GM12874 (cell line): ENCODE measurements around the gene POLR1F.
A peak's percentile ranks its signal among the peaks of the same experiment; 100 is the strongest.

ENCODE experiments used
- TF ChIP-seq, protein P1 (sequence below): IDR thresholded peaks from 2 replicates; pipeline ENCODE4 v1.5.1; 2011; ENCODE audit warnings: low read depth, mild to moderate bottlenecking, control low read depth, low read length, moderate library complexity; ENCODE audit not compliant: insufficient read depth

POLR1F gene, protein sequence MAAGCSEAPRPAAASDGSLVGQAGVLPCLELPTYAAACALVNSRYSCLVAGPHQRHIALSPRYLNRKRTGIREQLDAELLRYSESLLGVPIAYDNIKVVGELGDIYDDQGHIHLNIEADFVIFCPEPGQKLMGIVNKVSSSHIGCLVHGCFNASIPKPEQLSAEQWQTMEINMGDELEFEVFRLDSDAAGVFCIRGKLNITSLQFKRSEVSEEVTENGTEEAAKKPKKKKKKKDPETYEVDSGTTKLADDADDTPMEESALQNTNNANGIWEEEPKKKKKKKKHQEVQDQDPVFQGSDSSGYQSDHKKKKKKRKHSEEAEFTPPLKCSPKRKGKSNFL

DNA sequence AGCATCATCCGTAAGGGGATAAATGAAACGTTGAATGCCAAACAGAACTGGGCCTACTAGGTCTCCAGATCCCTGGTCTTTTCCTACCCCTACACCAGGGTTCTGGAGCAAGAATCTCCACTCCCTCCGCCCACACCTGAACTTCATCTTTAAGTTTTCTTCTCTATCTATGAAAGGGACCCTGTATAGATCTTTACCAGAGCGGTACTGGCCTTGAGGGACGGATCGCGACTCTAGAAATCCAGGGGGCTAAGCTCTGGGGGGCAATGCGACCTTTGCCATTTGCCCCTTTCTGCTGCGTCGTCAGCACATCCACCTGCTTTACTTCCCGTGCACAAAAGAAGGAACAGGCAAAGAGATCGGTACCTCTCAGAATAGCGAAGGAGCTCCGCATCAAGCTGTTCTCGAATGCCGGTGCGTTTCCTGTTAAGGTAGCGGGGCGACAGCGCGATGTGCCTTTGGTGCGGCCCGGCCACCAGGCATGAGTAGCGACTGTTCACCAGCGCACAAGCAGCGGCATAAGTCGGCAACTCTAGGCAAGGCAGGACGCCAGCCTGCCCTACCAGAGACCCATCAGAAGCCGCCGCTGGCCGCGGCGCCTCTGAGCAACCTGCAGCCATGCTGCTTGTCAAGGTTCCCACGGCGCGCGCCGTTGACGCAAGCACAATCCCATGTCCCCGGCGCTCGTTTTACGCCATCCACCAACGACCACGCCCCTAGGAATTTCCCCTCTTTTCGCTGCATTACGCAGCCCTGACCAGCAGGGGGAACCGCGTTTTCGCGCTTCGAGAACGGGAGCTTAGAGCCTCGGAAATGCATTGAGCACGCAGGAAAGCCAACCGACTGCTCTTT lies at the start of gene POLR1F:
Gene POLR1F (minus strand): TSS at position 641 of the 852 bp plus-strand sequence. CDS start 21 bp downstream, at position 620.
- TF ChIP-seq, protein P1, sequence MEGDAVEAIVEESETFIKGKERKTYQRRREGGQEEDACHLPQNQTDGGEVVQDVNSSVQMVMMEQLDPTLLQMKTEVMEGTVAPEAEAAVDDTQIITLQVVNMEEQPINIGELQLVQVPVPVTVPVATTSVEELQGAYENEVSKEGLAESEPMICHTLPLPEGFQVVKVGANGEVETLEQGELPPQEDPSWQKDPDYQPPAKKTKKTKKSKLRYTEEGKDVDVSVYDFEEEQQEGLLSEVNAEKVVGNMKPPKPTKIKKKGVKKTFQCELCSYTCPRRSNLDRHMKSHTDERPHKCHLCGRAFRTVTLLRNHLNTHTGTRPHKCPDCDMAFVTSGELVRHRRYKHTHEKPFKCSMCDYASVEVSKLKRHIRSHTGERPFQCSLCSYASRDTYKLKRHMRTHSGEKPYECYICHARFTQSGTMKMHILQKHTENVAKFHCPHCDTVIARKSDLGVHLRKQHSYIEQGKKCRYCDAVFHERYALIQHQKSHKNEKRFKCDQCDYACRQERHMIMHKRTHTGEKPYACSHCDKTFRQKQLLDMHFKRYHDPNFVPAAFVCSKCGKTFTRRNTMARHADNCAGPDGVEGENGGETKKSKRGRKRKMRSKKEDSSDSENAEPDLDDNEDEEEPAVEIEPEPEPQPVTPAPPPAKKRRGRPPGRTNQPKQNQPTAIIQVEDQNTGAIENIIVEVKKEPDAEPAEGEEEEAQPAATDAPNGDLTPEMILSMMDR: peak; percentile 87

DNA sequence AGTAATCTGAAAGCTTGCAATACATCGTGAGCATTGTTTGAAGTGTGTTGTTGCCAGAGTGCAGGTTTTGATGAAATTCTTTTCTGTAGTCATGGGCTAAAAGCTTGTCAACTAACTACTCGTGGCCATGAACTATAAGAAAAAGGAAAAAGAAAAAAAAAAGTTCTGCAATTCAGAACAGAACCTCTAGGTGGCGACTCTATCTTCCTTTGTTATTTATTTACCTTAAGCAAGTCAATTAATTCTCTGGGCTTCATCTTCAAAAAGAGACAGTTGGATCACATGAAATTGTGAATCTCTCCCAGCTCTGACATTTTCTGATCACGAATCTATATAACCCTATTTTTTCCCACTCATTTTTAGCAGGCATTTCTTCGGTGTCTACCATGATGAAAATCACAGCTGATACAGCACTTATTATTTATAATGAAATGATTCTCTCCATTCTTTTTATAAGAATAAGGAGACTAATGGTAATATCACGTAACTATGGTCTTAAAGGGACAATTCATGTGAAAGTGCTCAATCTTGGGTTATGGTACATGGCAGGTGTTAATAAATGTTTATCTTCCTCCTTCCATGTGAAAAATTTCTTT lies 45.8 kb upstream of the POLR1F start:
- TF ChIP-seq, protein P1: peak; percentile 47; the same call in 1 of the 2 replicates

DNA sequence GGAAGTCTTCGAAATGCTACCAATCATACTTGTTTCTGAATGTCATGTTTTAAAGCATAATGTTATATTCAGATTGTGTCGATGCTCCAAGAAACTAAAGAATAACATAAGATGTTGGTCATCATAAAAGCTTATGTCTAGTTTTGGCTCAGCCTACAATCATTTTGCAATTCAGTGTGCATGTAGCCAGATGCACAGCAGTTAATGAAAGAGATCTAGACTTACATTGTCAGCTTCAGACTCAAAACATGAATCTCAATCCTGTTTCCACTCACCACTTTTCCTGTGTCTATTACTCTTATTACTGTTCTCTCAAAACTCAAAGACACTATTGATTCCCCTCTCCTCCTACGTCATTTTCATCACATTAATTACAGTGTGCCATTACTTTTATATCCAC lies 43.2 kb upstream of the POLR1F start:
- TF ChIP-seq, protein P1: no peak

DNA sequence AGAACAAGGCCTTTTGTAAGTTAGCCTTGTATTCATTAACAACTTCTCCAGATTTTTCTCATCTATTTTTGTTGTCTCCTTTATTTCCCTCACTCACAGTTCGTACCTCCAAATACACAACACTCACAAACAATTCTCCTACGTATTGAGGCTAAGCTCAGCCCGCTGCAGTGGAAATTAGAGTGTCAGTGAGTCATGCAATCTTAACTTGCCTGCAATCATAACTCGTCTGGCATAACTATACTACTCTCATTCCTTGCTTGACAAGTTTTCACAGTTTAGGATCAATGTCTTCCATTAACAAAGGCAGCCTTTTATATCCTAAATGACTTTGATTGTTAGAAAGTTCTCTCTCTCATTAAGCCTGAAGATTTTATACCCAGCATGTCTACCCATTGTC lies 40.8 kb upstream of the POLR1F start:
- TF ChIP-seq, protein P1: no peak

DNA sequence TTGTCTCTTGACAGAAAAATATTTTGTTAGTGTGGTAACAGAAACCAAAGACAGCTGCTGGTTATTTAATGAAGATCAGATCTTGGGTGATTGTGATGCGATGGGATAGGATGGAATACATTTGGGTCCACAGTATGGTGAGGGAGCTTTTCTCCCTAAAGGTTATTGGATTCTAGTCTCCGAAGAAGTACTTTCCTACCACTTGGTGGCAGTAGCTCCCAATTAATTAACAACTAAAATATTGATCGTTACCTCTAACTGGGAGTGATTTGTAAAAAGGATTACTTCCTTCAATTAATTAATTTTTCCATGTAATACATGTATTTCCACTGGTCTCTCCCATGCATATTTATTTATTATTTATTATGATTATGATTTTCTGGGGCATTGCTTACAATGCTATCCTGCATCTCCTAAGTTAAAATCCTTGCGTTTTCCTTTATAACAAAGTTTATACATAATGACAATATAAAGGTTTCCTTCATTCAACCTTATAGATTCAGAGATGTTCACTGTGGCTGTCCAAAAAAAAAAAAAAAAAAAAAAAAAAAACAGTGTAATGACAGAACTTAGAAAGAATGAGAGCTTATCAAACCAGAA lies 39.0 kb upstream of the POLR1F start:
- TF ChIP-seq, protein P1: peak; percentile 37

DNA sequence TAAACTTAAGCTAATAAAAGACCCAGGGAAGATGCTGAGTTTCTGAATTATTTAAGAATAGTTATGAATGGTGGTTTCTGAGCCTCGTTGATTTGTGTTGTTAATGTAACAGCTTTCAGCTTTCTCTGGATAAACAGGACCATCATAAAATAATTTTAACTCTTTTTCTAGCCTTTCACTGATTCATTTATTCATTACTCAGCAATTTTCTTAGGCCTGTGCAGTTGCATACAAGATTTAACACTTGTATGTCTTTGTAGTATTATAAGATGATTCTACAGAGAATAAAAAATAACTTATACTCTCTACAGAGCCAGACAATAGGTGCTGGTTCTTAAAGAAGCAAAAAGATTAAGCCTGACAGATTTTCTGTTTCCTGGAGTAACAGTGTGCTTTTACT lies 35.2 kb upstream of the POLR1F start:
- TF ChIP-seq, protein P1: no peak

DNA sequence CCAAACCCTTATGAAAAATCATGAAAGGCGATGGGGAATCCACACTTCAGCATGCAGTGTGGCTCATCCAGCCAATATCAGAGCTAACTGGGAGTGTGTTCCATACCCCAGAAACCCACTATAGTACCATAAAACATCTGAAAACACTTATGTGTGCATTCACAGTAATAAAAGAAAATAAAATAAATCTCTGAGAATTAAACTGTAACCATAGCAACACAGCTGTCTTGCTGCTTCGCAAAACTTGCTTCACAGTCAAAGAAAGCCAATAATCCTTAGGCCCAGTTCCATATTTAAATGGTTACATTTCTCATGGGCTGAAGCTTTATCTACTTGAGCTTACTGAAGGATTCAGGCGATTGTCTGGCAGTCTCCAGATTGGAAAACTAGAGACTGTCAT lies 19.9 kb upstream of the POLR1F start:
- TF ChIP-seq, protein P1: no peak
